Liver (tissue), 9 donors: ENCODE data around the gene UGT1A4. TPM values are rescaled to one million over a fixed set of nuclear protein-coding genes. Genes with fewer than 3 reads are reported as not detected.

Experiments
- DNase-seq: peaks from one replicate; pipeline ENCODE4 v3.0.0-alpha.2; 2017; ENCODE audit warnings: low spot score
- H3K27ac ChIP-seq, 2 donors: one replicate each; pipeline ENCODE4 v1.7.0; 2013; ENCODE audit warnings: inconsistent platforms in 2 of 2, low read length in 2 of 2, control low read depth in 1 of 2, low read depth in 1 of 2, mild to moderate bottlenecking in 1 of 2
- H3K27me3 ChIP-seq, 4 donors: one replicate each; pipeline versions ENCODE4 v1.6.1 to v1.7.0; 2013; ENCODE audit warnings: low read length in 3 of 4, inconsistent platforms in 1 of 4, mild to moderate bottlenecking in 1 of 4, moderate library complexity in 1 of 4; ENCODE audit not compliant: control insufficient read depth in 4 of 4, insufficient read depth in 4 of 4
- H3K36me3 ChIP-seq, 4 donors: one replicate each; pipeline versions ENCODE4 v1.6.1 to v1.7.0; 2013; ENCODE audit warnings: low read length in 3 of 4, mild to moderate bottlenecking in 3 of 4, low read depth in 1 of 4, moderate library complexity in 1 of 4; ENCODE audit not compliant: control insufficient read depth in 4 of 4, insufficient read depth in 3 of 4
- H3K4me1 ChIP-seq, 4 donors: one replicate each; pipeline versions ENCODE4 v1.6.1 to v1.7.0; 2013; ENCODE audit warnings: low read length in 3 of 4, mild to moderate bottlenecking in 3 of 4, moderate library complexity in 1 of 4; ENCODE audit not compliant: control insufficient read depth in 4 of 4, insufficient read depth in 4 of 4
- H3K4me3 ChIP-seq, 3 donors: one replicate each; pipeline versions ENCODE4 v1.6.1 to v1.7.0; 2013; ENCODE audit warnings: low read length in 3 of 3, control low read depth in 1 of 3, low read depth in 1 of 3, mild to moderate bottlenecking in 1 of 3
- H3K9ac ChIP-seq, 2 donors: one replicate each; pipeline ENCODE4 v1.7.0; 2013; ENCODE audit warnings: low read length in 2 of 2, mild to moderate bottlenecking in 2 of 2, moderate library complexity in 2 of 2, control low read depth in 1 of 2, low read depth in 1 of 2
- H3K9me3 ChIP-seq, 4 donors: one replicate each; pipeline versions ENCODE4 v1.6.1 to v1.7.0; 2013; ENCODE audit warnings: low read length in 3 of 4; ENCODE audit not compliant: control insufficient read depth in 4 of 4
- ATF3 ChIP-seq: IDR thresholded peaks from 2 replicates; pipeline ENCODE4 v1.6.1; 2016; ENCODE audit warnings: antibody characterized with exemption
- CTCF ChIP-seq: fragments of 150-350 bp; IDR thresholded peaks from 2 replicates; pipeline ENCODE4 v1.5.1; 2017; ENCODE audit warnings: improper control_type of control experiment, low read depth, low read length; ENCODE audit not compliant: missing input control
- EGR1 ChIP-seq, 2 donors: IDR thresholded peaks; 2 replicates each; pipeline ENCODE4 v1.6.1; 2016 to 2018; ENCODE audit warnings: antibody characterized with exemption in 2 of 2, low read depth in 2 of 2
- FOXA1 ChIP-seq: IDR thresholded peaks from 2 replicates; pipeline ENCODE4 v1.6.1; 2016; ENCODE audit warnings: antibody characterized with exemption
- FOXA2 ChIP-seq: IDR thresholded peaks from 2 replicates; pipeline ENCODE4 v1.6.1; 2016; ENCODE audit warnings: antibody characterized with exemption
- GABPA ChIP-seq, 2 donors: IDR thresholded peaks in 1 of 2; conservative IDR thresholded peaks in 1 of 2; 2 replicates each; pipeline ENCODE4 v1.6.1; 2016; ENCODE audit warnings: antibody characterized with exemption in 2 of 2, mild to moderate bottlenecking in 1 of 2, moderate library complexity in 1 of 2
- HNF4A ChIP-seq, 2 donors: conservative IDR thresholded peaks; 2 replicates each; pipeline ENCODE4 v1.6.1; 2016; ENCODE audit warnings: antibody characterized with exemption in 2 of 2, mild to moderate bottlenecking in 2 of 2
- HNF4G ChIP-seq: IDR thresholded peaks from 2 replicates; pipeline ENCODE4 v1.6.1; 2016; ENCODE audit warnings: antibody characterized with exemption
- JUND ChIP-seq, 2 donors: IDR thresholded peaks; 2 replicates each; pipeline ENCODE4 v1.6.1; 2016; ENCODE audit warnings: antibody characterized with exemption in 2 of 2
- MAX ChIP-seq: IDR thresholded peaks from 2 replicates; pipeline ENCODE4 v1.6.1; 2016; ENCODE audit warnings: antibody characterized with exemption
- NR2F2 ChIP-seq: IDR thresholded peaks from 2 replicates; pipeline ENCODE4 v1.6.1; 2016; ENCODE audit warnings: antibody characterized with exemption
- RAD21 ChIP-seq, 2 donors: IDR thresholded peaks; 2 replicates each; pipeline ENCODE4 v1.6.1; 2016; ENCODE audit warnings: antibody characterized with exemption in 2 of 2, mild to moderate bottlenecking in 2 of 2
- REST ChIP-seq: IDR thresholded peaks from 2 replicates; pipeline ENCODE4 v1.6.1; 2016; ENCODE audit warnings: antibody characterized with exemption, mild to moderate bottlenecking
- RXRA ChIP-seq, 2 donors: IDR thresholded peaks; 2 replicates each; pipeline ENCODE4 v1.6.1; 2017 to 2018; ENCODE audit warnings: antibody characterized with exemption in 2 of 2, mild to moderate bottlenecking in 1 of 2
- SP1 ChIP-seq: IDR thresholded peaks from 2 replicates; pipeline ENCODE4 v1.6.1; 2018; ENCODE audit warnings: antibody characterized with exemption, mild to moderate bottlenecking
- TAF1 ChIP-seq: conservative IDR thresholded peaks from 2 replicates; pipeline ENCODE4 v1.6.1; 2016; ENCODE audit warnings: antibody characterized with exemption, mild to moderate bottlenecking
- YY1 ChIP-seq: IDR thresholded peaks from 2 replicates; pipeline ENCODE4 v1.6.1; 2016; ENCODE audit warnings: antibody characterized with exemption, mild to moderate bottlenecking
- ZBTB33 ChIP-seq: IDR thresholded peaks from 2 replicates; pipeline ENCODE4 v1.6.1; 2016; ENCODE audit warnings: antibody characterized with exemption
- WGBS: extraction: QIAGEN DNeasy Blood & Tissue Kit; methylation state at CpG from one replicate; pipeline ENCODE4 v1.1.7; 2013; 5-methylcytosine and 5-hydroxymethylcytosine counted together
- polyA plus RNA-seq, 2 donors: library from polyadenylated mRNA; stranded (reverse) in 1 of 2; unstranded in 1 of 2; fragments of 200-250 nt in 1 of 2; fragments of >200 nt in 1 of 2; fragmentation: Nextera tagmentation in 1 of 2; extraction: Ambion mirVana in 1 of 2; gene quantifications; one replicate each; pipeline versions ENCODE4 v1.2.1 to v1.2.3, GENCODE V29; 2013 to 2015
- total RNA-seq, 2 donors: library from RNA; depleted of rRNA; stranded (reverse); fragments of >200 nt; gene quantifications; one replicate each; pipeline ENCODE4 v1.2.3, GENCODE V29; 2014
- donor health status: healthy.
- donor health status: healthy.
- donor health status: healthy.
- donor health status: healthy.
- donor health status: healthy.

Gene UGT1A4
- total and polyA plus RNA-seq, 4 donors: 103 to 446 (median 136) TPM; not detected in 1

GRCh38 chr2:233791151-233791882 is 72.8 kb downstream of the UGT1A4 start:
- Histone ChIP-seq H3K27me3 (no peaks in the 10 kb centered on the region), H3K9ac (no peak overlapping the region), H3K4me1 (no peaks in the 10 kb centered on the region), H3K27ac (no peak overlapping the region), H3K36me3 (no peaks in the 10 kb centered on the region), H3K4me3 (no peak overlapping the region), H3K9me3 (no peaks in the 10 kb centered on the region)
- TF ChIP-seq RXRA (IDR thresholded peaks at IDR 0.05) (no peak), RAD21 (IDR thresholded peaks at IDR 0.05) (no peak), YY1 (no peak), CTCF (no peak), SP1 (no peak), TAF1 (no peak), ZBTB33 (no peak), REST (no peak), HNF4G (no peak), MAX (no peak)
- WGBS: 91% methylated on average over 18 of the region's 18 CpGs
- DNase-seq: no peak

GRCh38 chr2:233791883-233792329 is 73.4 kb downstream of the UGT1A4 start:
- no peaks in the 10 kb centered on the region for H3K9me3 ChIP-seq
- WGBS: 85% methylated on average over 9 of the region's 9 CpGs
- H3K4me1 ChIP-seq: no peaks in the 10 kb centered on the region
- no peak overlapping the region for H3K4me3 ChIP-seq
- no peaks in the 10 kb centered on the region for H3K36me3 ChIP-seq
- H3K9ac ChIP-seq: no peak overlapping the region
- H3K27ac ChIP-seq: no peak overlapping the region
- H3K27me3 ChIP-seq: no peaks in the 10 kb centered on the region
- DNase-seq: no peak
- TF ChIP-seq JUND (IDR thresholded peaks at IDR 0.05): no peak
- TF ChIP-seq HNF4A (conservative IDR thresholded peaks at IDR 0.05): no peak
- no peak for TF ChIP-seq RXRA (IDR thresholded peaks at IDR 0.05)
- no peak for TF ChIP-seq TAF1
- no peak for TF ChIP-seq SP1
- no peak for TF ChIP-seq RAD21 (IDR thresholded peaks at IDR 0.05)
- TF ChIP-seq FOXA1: no peak
- no peak for TF ChIP-seq ZBTB33
- no peak for TF ChIP-seq NR2F2
- TF ChIP-seq GABPA (IDR thresholded peaks at IDR 0.05 in 1 of 2, conservative IDR thresholded peaks at IDR 0.05 in 1 of 2): no peak
- TF ChIP-seq YY1: no peak
- TF ChIP-seq FOXA2: no peak
- TF ChIP-seq REST: no peak
- TF ChIP-seq ATF3: no peak
- no peak for TF ChIP-seq EGR1 (IDR thresholded peaks at IDR 0.05; ENCODE audit: low read depth in 2 of 2)
